Keratinocyte (primary cell): Measurements from ENCODE around the gene CMC1. TPM values are rescaled to one million over a fixed set of nuclear protein-coding genes. Genes with fewer than 3 reads are reported as not detected.
A peak's percentile ranks its signal among the peaks of the same experiment; 100 is the strongest.

Source experiments
- DNase-seq: peaks from one replicate; pipeline ENCODE4 v3.0.0-alpha.2; 2011; ENCODE audit warnings: low read depth, missing footprints, low spot score
- FAIRE-seq: peaks from 2 replicates; lab custom pipeline; 2011; peaks lifted over from hg19 to GRCh38; lab: Jason Lieb, UNC
- H2AFZ ChIP-seq: 2 replicates; pipeline ENCODE4 v1.6.0; 2012; ENCODE audit warnings: low read length, control low read depth, inconsistent platforms; ENCODE audit not compliant: control insufficient read depth
- H3K27ac ChIP-seq: 2 replicates; pipeline ENCODE4 v1.5.1; 2011; ENCODE audit warnings: low read length; ENCODE audit not compliant: control insufficient read depth, insufficient read depth
- H3K27me3 ChIP-seq: 3 replicates; pipeline ENCODE4 v1.6.0; 2011; ENCODE audit warnings: low read length; ENCODE audit not compliant: control insufficient read depth, insufficient read depth; ENCODE audit errors: extremely low read depth
- H3K36me3 ChIP-seq, 2 experiments: 2 replicates in 1 of 2; 3 replicates in 1 of 2; pipeline ENCODE4 v1.5.1; 2011; ENCODE audit warnings: low read length in 2 of 2, mild to moderate bottlenecking in 1 of 2; ENCODE audit not compliant: control insufficient read depth in 2 of 2, insufficient read depth in 2 of 2; ENCODE audit errors: extremely low read depth in 1 of 2
- H3K4me1 ChIP-seq: 3 replicates; pipeline ENCODE4 v1.5.1; 2011; ENCODE audit warnings: low read length; ENCODE audit not compliant: control insufficient read depth, insufficient read depth; ENCODE audit errors: extremely low read depth
- H3K4me2 ChIP-seq: 3 replicates; pipeline ENCODE4 v1.6.0; 2011; ENCODE audit warnings: low read depth, low read length; ENCODE audit not compliant: control insufficient read depth, insufficient read depth; ENCODE audit errors: extremely low read depth
- H3K4me3 ChIP-seq, 3 experiments: fragments of 200-600 bp in 1 of 3; sonication (generic) in 1 of 3; 2 replicates in 2 of 3; 3 replicates in 1 of 3; pipeline ENCODE4 v1.5.1; 2011 to 2016; ENCODE audit warnings: low read length in 3 of 3, mild to moderate bottlenecking in 3 of 3, control low read depth in 2 of 3, inconsistent platforms in 1 of 3, low read depth in 1 of 3, mixed read lengths in 1 of 3, mixed run types in 1 of 3, moderate library complexity in 1 of 3; ENCODE audit not compliant: control insufficient read depth in 2 of 3, insufficient read depth in 2 of 3; ENCODE audit errors: extremely low read depth in 1 of 3
- H3K79me2 ChIP-seq: 2 replicates; pipeline ENCODE4 v1.6.0; 2012; ENCODE audit warnings: low read length; ENCODE audit not compliant: control insufficient read depth, insufficient read depth
- H3K9ac ChIP-seq: 3 replicates; pipeline ENCODE4 v1.6.0; 2011; ENCODE audit warnings: low read length; ENCODE audit not compliant: control insufficient read depth, insufficient read depth; ENCODE audit errors: extremely low read depth
- H3K9me1 ChIP-seq: 3 replicates; pipeline ENCODE4 v1.6.0; 2011; ENCODE audit warnings: low read length; ENCODE audit not compliant: control insufficient read depth, insufficient read depth; ENCODE audit errors: extremely low read depth
- H3K9me3 ChIP-seq: 2 replicates; pipeline ENCODE4 v1.5.1; 2012; ENCODE audit warnings: low read depth, low read length; ENCODE audit not compliant: control insufficient read depth
- H4K20me1 ChIP-seq: 3 replicates; pipeline ENCODE4 v1.6.0; 2011; ENCODE audit warnings: low read length; ENCODE audit not compliant: control insufficient read depth, insufficient read depth; ENCODE audit errors: extremely low read depth
- EZH2 ChIP-seq: IDR thresholded peaks from one replicate; pipeline ENCODE4 v1.6.1; 2012; ENCODE audit warnings: inconsistent platforms, mild to moderate bottlenecking, low read length, moderate library complexity
- dilution Hi-C: fragments of 300-500 bp; cut with MboI; formaldehyde crosslinking; loops from one replicate; pipeline ENCODE4 v1.7.0; 2020; ENCODE audit warnings: low sequenced_read_pairs; ENCODE audit not compliant: extremely low pct_ligation_motif_present
- polyA minus RNA-seq, 3 experiments: library from RNA; depleted of rRNA, polyadenylated mRNA; stranded (reverse); fragments of >200 nt; gene quantifications; 1 replicate in 1 of 3; 2 replicates in 1 of 3; 3 replicates in 1 of 3; pipeline ENCODE4 v1.2.3, GENCODE V29; 2011
- polyA plus RNA-seq, 5 experiments: library from polyadenylated mRNA; depleted of rRNA in 3 of 5; stranded (reverse) in 3 of 5; stranded (forward) in 1 of 5; unstranded in 1 of 5; fragments of >200 nt; gene quantifications; 1 replicate in 1 of 5; 2 replicates in 3 of 5; 3 replicates in 1 of 5; pipeline versions ENCODE4 v1.2.1 to v1.2.3, GENCODE V29; 2011 to 2012; ENCODE audit warnings: missing spikeins in 2 of 5, low read depth in 1 of 5, low replicate concordance in 1 of 5
- TF ChIP-seq, protein P1 (sequence below), 3 experiments: IDR thresholded peaks in 1 of 3; conservative IDR thresholded peaks in 1 of 3; optimal IDR thresholded peaks in 1 of 3; 2 replicates in 2 of 3; 3 replicates in 1 of 3; pipeline versions ENCODE3 to v1.5.1; 2011; ENCODE audit warnings: low read length in 3 of 3, mild to moderate bottlenecking in 3 of 3, moderate library complexity in 2 of 3, control low read depth in 1 of 3, inconsistent platforms in 1 of 3; ENCODE audit not compliant: insufficient read depth in 2 of 3; ENCODE audit errors: extremely low read depth in 1 of 3

CMC1 gene, protein sequence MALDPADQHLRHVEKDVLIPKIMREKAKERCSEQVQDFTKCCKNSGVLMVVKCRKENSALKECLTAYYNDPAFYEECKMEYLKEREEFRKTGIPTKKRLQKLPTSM
- polyA plus RNA-seq (11.5 to 23.9 TPM (median 18.3 TPM) in 3 replicates), polyA minus RNA-seq (0.03 to 4.6 TPM (median 1.3 TPM) in 3 replicates)
- 6.4 TPM for polyA plus RNA-seq (2011; ENCODE audit: low read depth)
- 12.4 and 23.7 TPM in 2 replicates for polyA plus RNA-seq (2011; cell fraction: cytosol; rRNA removed)
- 8.9 and 14.2 TPM in 2 replicates for polyA plus RNA-seq (2011; cell fraction: nucleus; rRNA removed)
- polyA plus RNA-seq (2012; ENCODE audit: low replicate concordance): 16.0 and 24.8 TPM in 2 replicates
- polyA minus RNA-seq (2011; cell fraction: cytosol; rRNA and poly(A)+ RNA removed): 6.5 TPM
- 5.7 and 10.5 TPM in 2 replicates for polyA minus RNA-seq (2011; cell fraction: nucleus; rRNA and poly(A)+ RNA removed)

DNA sequence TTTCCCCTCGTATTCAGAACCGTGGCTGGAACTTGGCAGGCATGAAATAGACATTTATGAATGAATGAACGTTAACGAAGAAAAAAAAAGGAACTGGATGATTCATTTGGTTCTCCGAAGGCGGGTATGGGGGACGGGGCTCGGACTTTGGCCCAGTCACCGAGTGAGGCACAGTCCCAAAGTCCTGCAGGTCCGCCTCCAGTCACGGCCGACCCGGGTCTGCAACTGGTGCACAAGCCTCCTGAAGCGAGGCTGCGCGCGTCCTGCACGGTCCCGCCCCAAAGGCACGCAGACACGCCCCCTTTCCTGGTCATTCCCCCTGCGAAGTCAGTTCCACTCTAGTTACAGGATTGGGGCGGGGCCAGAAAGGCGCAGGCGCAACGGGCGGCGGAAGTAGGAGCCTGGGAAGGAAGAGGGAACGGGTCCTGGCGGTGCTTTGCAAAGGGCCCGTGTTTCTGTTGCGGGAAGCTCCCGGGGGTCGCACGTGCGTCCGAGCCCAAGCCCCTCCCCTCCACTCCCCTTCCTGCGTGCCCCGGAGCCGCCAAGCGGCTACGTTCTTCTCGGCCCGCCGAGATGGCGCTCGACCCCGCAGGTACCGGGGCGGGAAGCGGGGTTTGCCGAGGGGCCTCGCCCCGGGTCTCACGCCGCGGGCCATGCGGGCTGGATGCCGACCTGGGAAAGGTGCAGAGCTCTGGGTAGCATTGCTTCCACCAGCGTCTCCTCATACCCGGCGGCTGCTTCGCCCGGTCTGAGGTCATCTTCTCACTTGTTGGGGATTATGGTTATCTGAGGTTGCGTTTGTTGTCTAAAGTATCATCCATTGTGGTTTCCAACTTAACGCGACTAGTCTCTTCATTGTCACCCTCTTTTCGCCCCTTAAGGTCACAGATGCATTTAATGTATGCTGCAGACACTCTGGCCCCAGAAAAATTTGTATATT is at the start of gene CMC1:
Gene CMC1 (plus strand): TSS at position 399 of the 940 bp plus-strand sequence. CDS start 175 bp downstream, at position 574.
- H3K9ac ChIP-seq: peak within 1 kb of the TSS; percentile 89
- TF ChIP-seq EZH2: no peak
- TF ChIP-seq, protein P1, sequence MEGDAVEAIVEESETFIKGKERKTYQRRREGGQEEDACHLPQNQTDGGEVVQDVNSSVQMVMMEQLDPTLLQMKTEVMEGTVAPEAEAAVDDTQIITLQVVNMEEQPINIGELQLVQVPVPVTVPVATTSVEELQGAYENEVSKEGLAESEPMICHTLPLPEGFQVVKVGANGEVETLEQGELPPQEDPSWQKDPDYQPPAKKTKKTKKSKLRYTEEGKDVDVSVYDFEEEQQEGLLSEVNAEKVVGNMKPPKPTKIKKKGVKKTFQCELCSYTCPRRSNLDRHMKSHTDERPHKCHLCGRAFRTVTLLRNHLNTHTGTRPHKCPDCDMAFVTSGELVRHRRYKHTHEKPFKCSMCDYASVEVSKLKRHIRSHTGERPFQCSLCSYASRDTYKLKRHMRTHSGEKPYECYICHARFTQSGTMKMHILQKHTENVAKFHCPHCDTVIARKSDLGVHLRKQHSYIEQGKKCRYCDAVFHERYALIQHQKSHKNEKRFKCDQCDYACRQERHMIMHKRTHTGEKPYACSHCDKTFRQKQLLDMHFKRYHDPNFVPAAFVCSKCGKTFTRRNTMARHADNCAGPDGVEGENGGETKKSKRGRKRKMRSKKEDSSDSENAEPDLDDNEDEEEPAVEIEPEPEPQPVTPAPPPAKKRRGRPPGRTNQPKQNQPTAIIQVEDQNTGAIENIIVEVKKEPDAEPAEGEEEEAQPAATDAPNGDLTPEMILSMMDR (optimal IDR thresholded peaks at IDR 0.05 in 1 of 3, IDR thresholded peaks at IDR 0.05 in 1 of 3, conservative IDR thresholded peaks at IDR 0.05 in 1 of 3; ENCODE audit: extremely low read depth in 1 of 3, insufficient read depth in 2 of 3, low read length in 3 of 3): no peak
- no peaks in the 10 kb centered on the region for H3K9me3 ChIP-seq
- peak within 1 kb of the TSS; percentile 90 for H3K4me2 ChIP-seq
- dilution Hi-C loops: no loop called here
- FAIRE-seq (peak; percentile 66), DNase-seq (peak; percentile 61)
- H3K9me1 ChIP-seq: no peaks in the 10 kb centered on the region
- peak within 1 kb of the TSS; percentile 67 for H3K27ac ChIP-seq
- H4K20me1 ChIP-seq: no peaks in the 10 kb centered on the region
- H3K36me3 ChIP-seq: no peaks in the 10 kb centered on the region
- peak within 1 kb of the TSS; percentile 84 to 90 (median 85) for H3K4me3 ChIP-seq
- H3K27me3 ChIP-seq: no peaks in the 10 kb centered on the region
- peaks cover 37% of the 10 kb centered on the region for H3K79me2 ChIP-seq
- peak within 1 kb of the TSS; percentile 94 for H2AFZ ChIP-seq
- peaks cover 8% of the 10 kb centered on the region for H3K4me1 ChIP-seq

DNA sequence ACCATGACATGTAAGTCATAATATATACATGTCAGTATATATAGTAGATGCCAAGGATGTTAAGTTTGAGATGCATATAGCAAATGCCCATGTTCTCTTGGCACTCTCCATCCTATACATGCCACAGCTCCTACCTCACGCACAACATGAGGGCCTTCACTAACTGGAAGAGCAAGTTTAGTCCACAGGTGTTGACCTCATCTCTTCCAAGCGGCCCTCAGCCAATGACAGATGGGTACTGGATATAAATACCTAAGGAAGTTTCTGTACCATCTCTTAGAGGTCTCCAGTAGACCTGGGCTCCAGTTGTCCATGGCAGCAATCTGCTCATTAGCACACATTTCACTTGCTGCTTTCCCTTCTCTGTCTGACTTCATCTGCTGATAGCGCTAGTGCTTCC is 43.3 kb upstream of the CMC1 start:
- dilution Hi-C loops: no loop called here
- TF ChIP-seq EZH2: no peak
- TF ChIP-seq, protein P1 (optimal IDR thresholded peaks at IDR 0.05 in 1 of 3, IDR thresholded peaks at IDR 0.05 in 1 of 3, conservative IDR thresholded peaks at IDR 0.05 in 1 of 3; ENCODE audit: extremely low read depth in 1 of 3, insufficient read depth in 2 of 3, low read length in 3 of 3): no peak
- DNase-seq (no peak), FAIRE-seq (no peak)
- no peak overlapping the region for H3K27ac ChIP-seq
- no peak overlapping the region for H3K9ac ChIP-seq
- H3K4me2 ChIP-seq: no peak overlapping the region
- no peak overlapping the region for H2AFZ ChIP-seq
- no peaks in the 10 kb centered on the region for H3K79me2 ChIP-seq
- H3K4me1 ChIP-seq: no peaks in the 10 kb centered on the region
- H3K36me3 ChIP-seq: no peaks in the 10 kb centered on the region
- H3K9me1 ChIP-seq: no peaks in the 10 kb centered on the region
- H3K9me3 ChIP-seq: no peaks in the 10 kb centered on the region
- H3K27me3 ChIP-seq: no peaks in the 10 kb centered on the region
- H4K20me1 ChIP-seq: no peaks in the 10 kb centered on the region
- no peak overlapping the region for H3K4me3 ChIP-seq
